GM18508 (cell line): Measurements from ENCODE around the gene NT5C1B.

Experiments used
- ATAC-seq: cut with Tn5 transposase; IDR thresholded peaks from one replicate; pipeline ENCODE4 v1.9.1; 2021; ENCODE audit warnings: moderate number of reproducible peaks; ENCODE audit not compliant: insufficient read depth, unreplicated experiment

The NT5C1B gene

DNA sequence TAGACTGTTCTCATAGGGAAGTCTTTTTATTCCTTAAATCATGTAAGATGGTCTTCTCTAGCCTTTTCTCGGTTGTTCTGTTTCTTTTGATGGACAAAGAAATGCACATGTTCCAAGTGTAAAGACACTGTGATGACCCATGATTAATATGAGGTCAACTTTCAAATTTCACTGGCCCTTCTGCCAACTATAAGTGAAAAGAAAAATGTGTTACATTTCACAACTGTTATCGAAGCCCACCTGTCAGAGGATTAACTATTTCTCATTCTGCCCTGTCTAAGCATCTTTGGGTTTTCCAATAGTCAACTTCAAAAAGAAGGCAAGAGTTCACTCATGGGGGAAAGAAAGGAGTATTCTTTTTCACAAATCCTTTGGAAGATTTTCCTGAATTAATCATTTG, 32.2 kb downstream of the NT5C1B start:
- no peak for ATAC-seq

DNA sequence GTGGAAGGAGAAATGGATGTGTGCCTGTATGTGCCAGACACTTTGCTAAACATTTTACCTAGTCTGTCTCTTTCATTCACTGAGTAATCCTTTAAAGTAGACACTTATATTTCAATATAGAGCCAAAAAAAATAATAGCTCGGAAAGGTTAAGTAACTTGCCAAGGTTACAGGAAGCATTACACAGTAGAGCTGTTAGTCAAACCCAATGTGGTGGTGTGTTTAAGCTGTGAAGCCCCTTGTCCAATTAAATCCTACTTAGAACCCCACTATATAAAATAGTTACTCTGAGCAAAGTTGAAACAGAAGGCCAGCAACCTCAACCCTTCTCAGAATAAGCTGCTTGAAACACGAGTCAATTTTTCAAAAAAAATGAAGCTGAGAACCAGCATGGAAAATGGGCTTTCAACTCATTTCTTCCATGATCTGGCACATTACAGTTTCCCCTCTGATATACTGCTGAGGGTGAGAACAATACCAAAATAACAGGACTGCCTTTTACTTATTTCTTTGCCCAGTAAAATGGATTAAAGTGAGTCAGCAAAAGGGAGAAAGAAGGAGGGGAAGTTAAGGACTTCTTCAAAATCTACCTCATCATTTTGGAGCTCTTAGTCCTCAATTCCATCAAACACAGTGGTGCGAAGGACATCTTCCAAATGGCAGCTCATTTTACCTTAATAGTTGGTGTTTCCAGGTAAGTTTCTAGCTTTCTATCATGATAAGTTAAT, 36.9 kb downstream of the NT5C1B start:
- no peak for ATAC-seq

DNA sequence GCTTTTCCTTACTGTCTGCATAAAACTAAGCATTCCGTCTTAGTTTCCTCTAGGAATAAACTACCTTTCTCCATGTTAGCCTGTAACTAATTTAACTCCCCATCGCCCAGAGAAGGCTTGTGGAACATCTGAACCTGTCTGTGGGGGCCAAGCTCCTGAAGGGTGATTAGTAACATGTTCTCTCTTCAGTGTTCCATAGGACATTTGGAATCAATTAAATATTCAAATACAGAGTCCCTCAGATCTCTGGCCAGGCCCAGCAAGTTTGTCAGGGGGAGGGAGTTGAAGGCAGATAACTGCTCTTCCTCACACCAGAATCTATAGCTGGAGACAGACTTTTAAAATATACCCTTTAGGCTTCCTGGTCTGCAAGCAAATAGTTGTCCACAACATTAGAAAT, 37.7 kb downstream of the NT5C1B start:
- ATAC-seq, result no peak

DNA sequence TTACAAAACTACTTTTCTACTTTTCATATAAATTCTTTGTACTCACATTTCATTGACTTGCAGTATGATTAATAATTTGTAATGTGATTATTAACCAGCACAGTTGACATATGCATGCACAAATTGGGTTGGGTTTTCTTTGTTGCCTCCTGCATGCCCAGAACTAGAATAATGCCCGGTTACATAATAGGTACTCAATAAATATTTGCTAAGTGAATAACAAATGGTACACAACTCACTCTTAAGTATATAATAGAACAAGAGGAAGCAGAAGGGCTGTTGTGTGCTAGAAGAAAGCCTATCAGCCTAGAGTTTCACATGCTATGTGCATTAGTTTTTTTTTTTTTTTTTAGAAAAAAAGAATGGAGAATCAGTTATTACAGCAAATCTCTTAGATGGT, 38.2 kb downstream of the NT5C1B start:
- no peak for ATAC-seq

DNA sequence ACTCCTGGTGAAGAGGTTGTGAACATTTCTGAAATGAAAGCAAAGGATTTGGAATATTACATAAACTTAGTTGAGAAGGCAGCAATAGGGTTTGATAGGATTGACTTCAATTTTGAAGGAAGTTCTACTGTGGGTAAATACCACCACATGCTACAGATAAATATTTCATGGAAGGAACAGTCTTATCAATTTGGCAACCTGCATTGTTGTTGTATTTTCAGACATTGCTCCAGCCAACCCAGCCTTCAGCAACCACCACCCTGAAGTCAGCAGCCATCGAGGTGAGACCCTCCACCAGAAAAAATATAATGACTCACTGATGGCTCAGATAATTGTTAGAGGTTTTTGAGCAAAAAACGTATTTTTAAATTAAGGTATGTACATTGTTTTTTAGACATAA, 38.9 kb downstream of the NT5C1B start:
- no peak for ATAC-seq

DNA sequence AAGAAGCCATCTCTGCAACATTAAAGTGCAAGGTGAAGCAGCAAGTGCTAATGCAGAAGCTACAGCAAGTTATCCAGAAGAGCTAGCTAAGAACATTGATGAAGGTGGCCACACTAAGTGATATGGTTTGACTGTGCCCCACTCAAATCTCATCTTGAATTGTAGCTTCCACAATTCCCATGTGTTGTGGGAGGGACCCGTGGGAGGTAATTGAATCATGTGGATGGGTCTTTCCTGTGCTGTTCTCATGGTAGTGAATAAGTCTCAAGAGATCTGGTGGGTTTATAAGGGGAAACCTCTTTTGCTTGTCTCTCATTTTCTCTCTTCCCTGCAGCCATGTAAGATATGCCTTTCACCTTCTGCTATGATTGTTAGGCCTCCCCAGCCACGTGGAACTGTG, 40.3 kb downstream of the NT5C1B start:
- ATAC-seq, result no peak

DNA sequence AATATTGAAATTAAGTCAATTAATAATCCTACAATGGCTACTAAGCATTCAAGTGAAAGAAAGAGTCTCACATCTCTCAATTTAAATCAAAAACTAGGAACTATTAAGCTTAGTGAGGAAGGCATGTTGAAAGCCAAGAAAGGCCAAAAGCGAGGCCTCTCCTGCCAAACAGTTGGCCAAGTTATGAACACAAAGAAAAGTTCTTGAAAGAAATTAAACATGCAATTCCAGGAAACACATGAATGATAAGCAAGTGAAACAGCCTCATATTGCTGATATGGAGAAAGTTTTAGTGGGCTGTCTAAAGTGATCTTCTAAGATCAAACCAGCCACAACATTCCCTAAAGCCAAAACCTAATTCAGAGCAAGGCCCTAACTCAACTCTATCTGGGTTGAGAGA, 40.7 kb downstream of the NT5C1B start:
- no peak for ATAC-seq

DNA sequence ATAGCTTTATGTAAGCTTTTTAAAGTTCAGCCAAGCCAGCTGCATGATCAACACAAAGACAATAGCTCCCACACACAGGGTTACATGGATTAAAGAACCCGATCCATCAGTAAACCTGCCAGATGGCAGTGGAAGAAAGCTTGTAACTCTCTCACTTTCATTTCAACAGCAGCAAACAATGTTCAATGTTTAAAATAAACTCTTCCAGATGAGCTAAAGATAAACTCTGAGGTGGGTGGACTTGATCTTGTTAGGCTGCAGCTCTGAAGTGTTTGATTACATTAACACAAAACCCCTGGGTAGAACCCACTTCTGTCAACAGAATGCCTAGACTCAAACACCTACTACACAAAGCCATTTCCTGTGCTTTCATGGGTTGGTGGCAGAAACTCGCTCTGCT, 42.8 kb downstream of the NT5C1B start:
- no peak for ATAC-seq

DNA sequence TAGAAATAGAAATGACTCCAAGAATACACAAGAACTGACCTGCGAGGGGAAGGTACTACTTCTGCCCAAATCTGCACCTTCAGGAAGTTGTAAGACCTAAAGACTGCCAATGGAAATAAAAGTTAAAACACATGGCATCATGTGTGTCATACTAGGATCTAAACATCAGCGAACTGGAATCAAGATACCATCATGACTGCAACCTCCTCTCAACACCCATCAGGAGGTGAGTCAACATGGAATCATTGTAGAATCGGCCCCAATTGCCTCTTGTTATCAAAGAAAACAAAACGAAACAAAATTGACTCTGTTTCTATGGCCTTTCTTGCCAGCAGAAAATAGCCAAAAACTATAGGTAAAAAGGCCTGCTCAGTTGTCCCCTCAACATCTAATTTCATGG, 44.0 kb downstream of the NT5C1B start:
- ATAC-seq, result no peak

DNA sequence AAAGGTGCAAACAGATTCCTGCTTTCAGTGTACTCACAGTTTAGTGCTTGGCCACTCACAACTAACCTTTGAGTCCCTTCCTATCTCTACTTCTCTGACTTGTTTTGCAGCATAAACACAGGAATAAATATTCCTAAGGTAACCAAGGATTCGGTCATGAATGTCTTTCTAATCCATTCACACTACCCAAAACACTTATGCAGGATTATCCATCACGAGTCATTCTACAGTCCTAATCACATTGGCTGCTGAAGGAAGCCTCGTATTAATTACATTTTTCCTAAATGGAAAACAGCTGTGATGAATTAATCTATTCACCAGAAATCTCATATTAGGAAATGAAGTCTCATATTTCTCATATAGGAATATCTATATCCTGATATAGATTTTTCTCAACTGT, 45.2 kb downstream of the NT5C1B start:
- ATAC-seq, result no peak

DNA sequence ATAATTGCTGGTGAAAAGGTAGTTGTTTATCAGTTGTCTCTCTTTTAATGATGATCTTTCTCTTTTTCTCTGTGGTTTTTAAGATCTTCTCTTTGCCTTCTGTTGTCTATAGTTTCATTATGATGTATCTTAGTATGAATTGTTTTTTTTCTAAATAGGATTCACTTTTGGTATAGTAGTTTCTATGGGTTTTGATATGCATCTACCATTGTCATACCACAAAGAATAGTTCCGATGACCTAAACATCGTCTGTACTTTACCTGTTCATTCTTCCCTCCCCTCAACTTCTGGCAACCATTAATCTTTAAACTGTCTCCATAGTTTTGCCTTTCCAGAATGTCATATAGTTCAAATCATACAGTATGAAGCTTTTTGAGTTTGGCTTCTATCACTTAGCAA, 48.5 kb downstream of the NT5C1B start:
- ATAC-seq, result no peak

DNA sequence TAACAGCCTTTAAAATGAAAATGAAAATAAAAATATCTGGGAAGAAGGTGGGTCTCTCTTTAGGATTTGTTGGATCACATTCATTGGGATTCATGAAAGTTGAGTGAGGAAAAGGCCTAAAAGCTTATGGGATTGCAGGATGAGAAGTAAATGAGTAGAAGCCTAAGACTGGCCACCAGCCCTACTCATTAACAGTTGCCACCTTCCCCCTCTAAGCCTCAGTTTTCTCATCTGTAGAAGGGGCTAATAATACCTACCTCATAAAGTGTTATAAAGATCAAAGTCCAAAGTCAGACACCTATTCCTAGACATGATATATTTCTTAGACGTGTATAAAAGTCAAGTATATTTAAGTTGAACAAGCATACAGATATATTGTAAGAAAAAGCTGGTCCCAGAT, 52.7 kb downstream of the NT5C1B start:
- no peak for ATAC-seq

DNA sequence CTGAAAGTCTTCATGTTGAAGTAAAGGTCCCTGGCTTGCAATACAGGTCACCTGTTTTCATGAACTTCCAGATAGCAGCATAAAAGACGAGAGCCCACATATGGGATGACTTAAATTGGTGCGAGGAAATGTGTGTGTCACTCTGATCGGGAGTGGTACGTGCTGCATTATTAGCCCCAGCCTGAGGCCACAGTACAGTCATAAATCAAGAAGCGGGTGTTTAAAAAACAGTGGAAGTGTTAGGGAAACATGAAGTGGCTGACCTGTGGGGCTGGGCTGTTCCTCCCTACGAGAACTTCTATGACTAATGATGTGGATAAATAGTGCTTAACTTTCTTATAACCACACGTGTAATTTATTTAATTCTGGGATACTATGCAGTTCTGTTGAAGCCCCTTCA, 53.3 kb downstream of the NT5C1B start:
- ATAC-seq, result no peak

DNA sequence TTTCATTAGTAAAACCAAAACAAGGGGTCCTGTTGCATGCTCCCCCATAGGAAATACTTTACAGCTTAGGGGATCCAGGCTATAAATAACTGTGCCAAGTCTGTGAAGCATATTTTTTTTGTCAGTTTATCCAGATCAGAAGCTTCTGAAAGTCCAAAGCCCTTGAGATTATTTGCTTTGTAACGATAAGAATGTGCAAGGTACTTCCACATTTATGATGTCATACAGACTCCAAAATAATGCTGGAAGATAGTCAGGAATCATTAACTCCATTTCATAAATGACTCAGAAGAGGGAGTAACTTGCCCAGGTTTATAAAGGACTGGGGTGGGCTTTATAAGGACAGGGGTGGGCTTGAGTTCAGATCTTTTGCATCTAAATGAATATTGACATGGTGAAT, 58.2 kb downstream of the NT5C1B start:
- ATAC-seq, result no peak

DNA sequence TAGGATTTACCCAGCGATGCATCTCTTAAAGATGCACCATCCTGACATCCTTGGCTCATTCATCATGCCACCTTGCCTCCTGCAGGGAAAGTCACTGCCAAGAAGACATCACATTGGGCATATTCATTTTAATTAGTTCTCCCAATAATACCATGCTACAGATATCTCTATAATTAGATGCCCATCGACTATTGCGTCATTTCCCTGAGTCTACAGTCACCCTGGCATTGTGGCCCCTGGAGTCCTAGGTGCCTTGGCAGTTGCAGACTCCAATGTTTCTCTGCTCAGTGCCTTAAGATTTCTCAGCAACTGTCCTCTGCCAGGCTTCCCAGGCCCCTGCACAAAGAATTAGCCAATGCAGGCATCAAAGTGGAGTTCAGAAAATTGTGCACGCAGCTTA, 61.5 kb downstream of the NT5C1B start:
- ATAC-seq, result no peak

DNA sequence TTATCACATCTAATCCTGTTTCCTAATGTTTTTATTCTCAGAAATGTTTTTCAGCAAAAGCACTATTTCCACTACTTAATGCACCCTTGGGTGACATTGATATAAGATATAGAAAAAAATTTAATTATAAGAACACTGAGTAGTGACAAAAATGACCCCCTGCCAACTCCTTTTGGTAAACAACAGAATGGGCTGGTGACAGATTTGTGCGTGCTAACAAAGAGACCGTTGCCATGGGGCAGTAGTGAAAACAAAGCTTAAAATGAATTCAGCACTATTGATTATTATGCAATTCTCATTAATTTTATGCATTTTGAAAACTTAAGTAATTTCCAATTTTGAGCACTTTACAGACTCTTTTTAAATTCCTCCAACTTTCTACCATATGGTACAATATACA, 62.0 kb downstream of the NT5C1B start:
- no peak for ATAC-seq

DNA sequence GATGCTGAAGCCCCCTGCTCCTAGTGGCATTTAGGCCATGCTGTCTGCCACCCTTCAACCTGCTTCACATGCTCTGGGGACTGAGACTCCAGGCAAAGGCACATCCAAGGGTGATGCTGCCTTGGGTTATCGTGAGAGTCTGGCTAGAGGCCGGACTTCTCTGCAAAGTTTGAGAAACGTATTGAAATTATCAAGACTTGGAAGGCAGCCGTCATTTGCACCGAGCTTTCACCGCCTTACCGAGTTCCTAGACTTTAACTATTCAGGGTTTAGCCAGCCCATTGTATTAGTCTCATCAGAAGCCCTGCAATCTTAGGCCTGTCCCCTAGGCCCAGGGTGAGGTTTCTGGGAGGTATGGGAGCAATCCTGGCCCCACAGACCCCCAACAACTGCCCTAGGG, 62.9 kb downstream of the NT5C1B start:
- ATAC-seq, result no peak

DNA sequence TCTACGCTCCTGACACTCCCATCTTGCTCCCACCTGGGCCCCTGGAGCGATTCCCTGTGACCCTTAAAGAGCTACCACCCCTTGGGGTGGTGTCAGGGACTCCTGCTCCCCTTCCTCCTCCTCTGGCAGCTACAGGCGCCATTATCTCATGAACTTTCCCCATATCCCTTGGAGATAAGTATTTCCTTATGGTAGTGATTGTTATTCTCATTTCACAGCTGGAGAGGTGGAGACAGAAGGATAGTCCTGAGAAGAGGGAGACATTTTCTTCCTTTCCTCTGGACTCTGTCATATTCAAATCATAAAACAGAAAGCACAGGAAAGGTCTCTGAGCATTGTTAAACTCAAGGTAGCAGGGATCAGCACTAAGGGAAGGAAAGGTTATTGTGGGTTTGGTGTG, 63.5 kb downstream of the NT5C1B start:
- ATAC-seq, result no peak

DNA sequence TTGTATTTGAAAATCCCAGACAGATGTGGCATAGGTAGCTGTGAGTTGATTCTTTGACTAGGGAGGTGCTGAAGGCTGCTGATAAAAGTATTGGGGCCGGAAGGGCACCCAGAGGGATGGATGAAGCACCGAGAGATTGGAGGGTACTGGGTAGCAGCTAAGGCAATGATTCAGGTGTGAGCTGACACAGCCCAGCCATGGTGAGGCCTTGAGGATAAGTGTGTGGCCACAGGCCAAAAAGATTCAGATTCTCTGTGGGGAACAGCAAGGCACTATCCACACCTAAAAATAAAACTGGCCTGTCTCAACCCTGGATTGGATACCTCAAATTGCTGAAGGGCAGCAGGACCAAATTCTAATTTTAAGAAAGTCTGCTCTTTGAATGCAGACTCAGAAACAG, 64.1 kb downstream of the NT5C1B start:
- no peak for ATAC-seq

DNA sequence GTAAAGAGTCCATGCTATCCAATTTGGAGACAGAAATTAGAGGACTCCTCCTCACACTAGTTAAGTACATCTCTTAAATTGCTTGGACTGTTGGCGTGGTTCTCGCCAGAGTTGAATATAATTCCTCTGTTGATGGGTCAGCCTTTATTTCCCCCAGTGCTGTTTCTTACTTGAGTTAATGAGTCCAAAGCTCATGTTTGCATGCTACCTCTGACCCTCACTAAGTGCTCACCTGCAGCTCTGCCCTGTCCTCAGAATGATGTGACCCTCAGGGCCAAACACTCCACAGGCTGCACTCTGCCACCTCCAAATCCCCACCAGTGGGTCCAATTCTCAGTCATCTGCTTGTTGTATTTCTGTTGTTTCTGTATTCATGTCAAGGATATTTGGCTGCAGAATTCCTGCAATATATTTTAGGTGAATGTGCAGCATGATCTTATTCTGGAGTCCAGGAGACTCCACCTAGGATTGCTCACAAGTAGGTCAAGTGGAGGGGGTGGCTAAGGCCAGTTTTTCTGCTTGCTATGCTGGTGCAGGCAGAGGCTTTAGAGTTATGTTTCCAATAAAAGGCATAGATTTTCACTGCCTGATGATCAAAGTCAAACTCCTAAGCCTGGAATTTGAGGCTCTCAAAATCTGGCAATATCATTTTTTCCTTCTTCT, 66.8 kb downstream of the NT5C1B start:
- ATAC-seq, result no peak

DNA sequence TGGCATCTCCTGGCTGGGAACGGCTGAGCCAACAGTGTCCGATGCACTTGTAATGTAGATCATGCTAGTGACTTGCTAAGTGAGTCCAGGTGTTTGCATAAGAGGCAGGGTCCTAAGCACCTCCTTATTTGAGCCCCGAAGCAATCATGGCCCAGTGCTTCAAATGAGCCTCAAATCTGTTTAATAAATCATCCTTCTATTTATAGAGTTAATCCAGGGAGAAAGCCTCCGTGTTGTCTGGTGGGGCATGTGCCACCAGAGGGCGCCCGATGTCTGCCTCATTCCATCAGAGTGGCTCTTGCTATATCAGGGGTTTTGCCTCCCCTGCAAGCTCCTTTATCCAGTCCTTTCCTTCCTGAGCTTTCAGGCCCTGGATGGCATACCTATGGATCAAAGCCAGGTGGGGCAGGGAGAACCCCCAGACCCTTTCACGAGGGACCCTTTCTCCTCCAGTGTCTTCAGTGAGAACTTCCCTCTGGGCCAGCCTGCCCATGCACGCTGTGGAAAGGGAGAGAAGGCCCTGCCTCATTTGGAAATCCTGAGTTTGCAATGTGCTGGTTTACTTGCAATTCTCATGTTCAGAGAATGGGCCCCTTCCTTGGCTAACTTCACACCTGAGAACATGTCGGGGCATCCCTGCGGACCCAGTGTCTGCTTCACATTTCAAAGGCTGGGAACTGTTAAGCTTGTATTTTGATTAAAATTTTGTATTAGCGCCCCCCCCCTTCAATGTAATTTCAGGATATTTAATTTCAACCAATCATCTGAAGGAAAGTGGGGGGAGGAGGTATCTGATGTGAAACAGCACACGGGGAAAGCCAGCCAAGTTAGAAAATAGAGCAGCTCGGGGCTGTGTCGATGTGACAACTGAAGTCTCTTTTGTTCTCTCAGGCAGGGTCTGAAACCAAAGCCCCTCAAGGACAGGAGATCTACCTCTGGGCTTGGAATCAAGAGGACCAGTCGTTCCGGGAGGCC, 68.6 kb downstream of the NT5C1B start:
- ATAC-seq, result peak; percentile 70
